BLaER1 treated with 17β-estradiol and CSF1 and Interleukin-3, amounts not matched to agents 10 nM and 100 nM (cell line): Measurements from ENCODE around the gene PTPN14.

Experiments used
- H3K27ac ChIP-seq, 11 experiments: shearing (Covaris generic); formaldehyde crosslinking; 2 replicates each; pipeline ENCODE4 v1.8.1; 2022
- H3K27me3 ChIP-seq, 11 experiments: shearing (Covaris generic); formaldehyde crosslinking; 2 replicates each; pipeline ENCODE4 v1.8.1; 2022
- H3K36me3 ChIP-seq, 11 experiments: shearing (Covaris generic); formaldehyde crosslinking; 2 replicates each; pipeline ENCODE4 v1.8.1; 2022
- H3K4me1 ChIP-seq, 10 experiments: shearing (Covaris generic); formaldehyde crosslinking; 2 replicates each; pipeline ENCODE4 v1.8.1; 2022
- H3K4me2 ChIP-seq, 11 experiments: shearing (Covaris generic); formaldehyde crosslinking; 2 replicates each; pipeline ENCODE4 v1.8.1; 2022
- H3K4me3 ChIP-seq, 10 experiments: shearing (Covaris generic); formaldehyde crosslinking; 2 replicates each; pipeline ENCODE4 v1.8.1; 2022
- H3K9ac ChIP-seq, 11 experiments: shearing (Covaris generic); formaldehyde crosslinking; 2 replicates each; pipeline ENCODE4 v1.8.1; 2022
- H3K9me3 ChIP-seq, 11 experiments: shearing (Covaris generic); formaldehyde crosslinking; replicated peaks in 1 of 11; 2 replicates each; pipeline ENCODE4 v1.8.1; 2022
- H4K20me1 ChIP-seq, 11 experiments: shearing (Covaris generic); formaldehyde crosslinking; 2 replicates each; pipeline ENCODE4 v1.8.1; 2022
- Cebpa-rat ChIP-seq, 11 experiments: shearing (Covaris generic); IDR thresholded peaks; 2 replicates each; pipeline ENCODE4 v1.8.1; 2022

The PTPN14 gene

DNA sequence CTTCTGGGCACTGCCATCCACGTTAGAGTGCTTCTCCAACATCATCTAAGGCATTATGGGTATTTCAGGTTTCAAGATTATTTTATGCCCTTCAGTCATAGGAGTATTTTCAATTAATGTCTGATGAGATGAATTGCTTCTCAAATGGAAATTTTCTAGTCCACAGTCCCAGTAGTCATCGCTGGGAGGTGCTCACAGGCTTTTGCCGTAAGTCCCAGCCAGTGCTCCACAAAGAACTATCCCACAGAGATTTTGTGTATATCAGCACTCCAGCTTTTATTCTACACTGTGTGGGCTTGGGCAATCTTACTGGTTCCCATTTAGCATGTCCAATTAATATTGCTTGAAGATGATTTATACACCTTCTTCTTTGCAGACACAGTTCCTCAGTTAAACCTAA, 209.5 kb downstream of the PTPN14 start:
- Histone ChIP-seq H3K27ac (no peak overlapping the region), H3K4me2 (no peak overlapping the region), H3K9ac (no peak overlapping the region), H3K9me3 (peaks cover 23 to 42% (median 33%) of the 10 kb centered on the region in 11 experiments), H4K20me1 (no peaks in the 10 kb centered on the region), H3K4me3 (no peak overlapping the region), H3K27me3 (no peaks in the 10 kb centered on the region), H3K4me1 (no peaks in the 10 kb centered on the region), H3K36me3 (peaks cover 13 to 42% (median 30%) of the 10 kb centered on the region in 11 experiments; a peak in 21 of 22 replicates)
- no peak for TF ChIP-seq Cebpa-rat (IDR thresholded peaks at IDR 0.05)

DNA sequence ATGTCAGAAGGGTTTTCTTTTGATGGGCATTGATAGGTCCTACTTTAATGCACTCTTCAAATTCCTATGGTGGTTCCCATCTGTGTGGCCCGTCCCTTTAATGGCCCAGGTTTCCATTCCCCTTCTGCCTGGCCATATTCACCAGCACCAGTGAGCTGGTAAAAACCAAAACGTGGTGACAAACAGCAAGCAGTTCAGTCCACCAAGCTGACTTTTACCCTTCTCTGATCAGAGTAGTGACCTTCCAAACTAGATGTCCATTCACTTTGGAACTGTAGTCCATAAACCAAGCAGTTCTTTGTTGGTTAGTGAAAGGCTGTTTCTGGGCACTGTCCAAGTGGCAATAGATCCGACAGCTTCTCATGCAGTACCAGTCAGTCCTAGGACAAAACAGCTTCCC, 209.9 kb downstream of the PTPN14 start:
- peaks cover 13 to 47% (median 30%) of the 10 kb centered on the region in 11 experiments; a peak in 21 of 22 replicates for H3K36me3 ChIP-seq
- H3K27ac ChIP-seq, result no peak overlapping the region
- H3K27me3 ChIP-seq, result no peaks in the 10 kb centered on the region
- TF ChIP-seq Cebpa-rat (IDR thresholded peaks at IDR 0.05), result no peak
- H4K20me1 ChIP-seq, result no peaks in the 10 kb centered on the region
- no peaks in the 10 kb centered on the region for H3K4me1 ChIP-seq
- no peak overlapping the region for H3K4me2 ChIP-seq
- no peak overlapping the region for H3K4me3 ChIP-seq
- H3K9me3 ChIP-seq, result peaks cover 23 to 38% (median 33%) of the 10 kb centered on the region in 11 experiments
- H3K9ac ChIP-seq, result no peak overlapping the region

DNA sequence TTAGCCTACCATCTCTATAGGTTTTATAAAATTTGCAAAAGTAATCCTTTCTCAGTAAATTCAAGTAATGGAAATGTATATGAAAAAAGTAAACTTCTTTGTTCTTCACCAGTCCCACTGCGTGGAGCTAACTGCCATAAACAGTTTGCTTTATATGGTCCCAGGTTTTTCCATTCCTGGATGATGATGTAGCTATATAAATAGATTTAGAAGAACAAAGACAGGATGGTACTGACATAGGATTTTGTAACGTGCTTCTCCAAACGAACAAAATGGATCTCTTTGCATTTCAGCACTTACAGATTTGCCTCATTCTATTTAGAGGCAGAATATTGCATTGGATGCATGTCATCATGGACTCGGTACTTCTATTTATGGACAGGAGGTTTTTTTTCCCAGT, 213.2 kb downstream of the PTPN14 start:
- Histone ChIP-seq H3K27me3 (no peaks in the 10 kb centered on the region), H3K4me3 (no peak overlapping the region), H3K4me2 (no peak overlapping the region), H3K27ac (no peak overlapping the region), H4K20me1 (no peaks in the 10 kb centered on the region), H3K9me3 (peaks cover 0 to 10% (median 6%) of the 10 kb centered on the region in 11 experiments; a peak in 16 of 22 replicates), H3K4me1 (0 out of 20 replicates have a peak, but pooled peaks cover 0 to 1% (median 0%) of the 10 kb centered on the region in 10 experiments), H3K36me3 (peaks cover 8 to 40% (median 19%) of the 10 kb centered on the region in 11 experiments; a peak in 18 of 22 replicates), H3K9ac (no peak overlapping the region)
- TF ChIP-seq Cebpa-rat (IDR thresholded peaks at IDR 0.05), result no peak

DNA sequence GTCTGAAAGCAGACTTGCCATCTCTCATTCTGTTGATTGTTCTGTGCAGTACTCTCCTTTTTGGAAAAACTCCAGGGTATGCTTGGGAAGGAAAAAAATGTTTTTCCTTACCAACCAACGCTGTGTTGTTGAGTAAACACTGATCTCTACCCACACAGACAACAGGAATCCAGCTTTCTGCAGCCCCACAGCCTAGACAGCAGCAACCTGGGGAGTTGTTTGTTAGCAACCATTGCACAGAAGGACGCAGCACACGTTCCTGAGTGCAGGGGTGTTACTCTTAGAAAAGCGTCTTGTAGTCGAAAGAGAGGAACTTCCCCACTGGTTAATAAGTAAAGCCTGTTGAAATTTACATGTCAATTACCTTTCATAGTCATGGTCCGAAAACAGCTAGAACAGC, 213.9 kb downstream of the PTPN14 start:
- Histone ChIP-seq H3K27ac (no peak overlapping the region), H3K4me2 (no peak overlapping the region), H3K4me3 (no peak overlapping the region)

DNA sequence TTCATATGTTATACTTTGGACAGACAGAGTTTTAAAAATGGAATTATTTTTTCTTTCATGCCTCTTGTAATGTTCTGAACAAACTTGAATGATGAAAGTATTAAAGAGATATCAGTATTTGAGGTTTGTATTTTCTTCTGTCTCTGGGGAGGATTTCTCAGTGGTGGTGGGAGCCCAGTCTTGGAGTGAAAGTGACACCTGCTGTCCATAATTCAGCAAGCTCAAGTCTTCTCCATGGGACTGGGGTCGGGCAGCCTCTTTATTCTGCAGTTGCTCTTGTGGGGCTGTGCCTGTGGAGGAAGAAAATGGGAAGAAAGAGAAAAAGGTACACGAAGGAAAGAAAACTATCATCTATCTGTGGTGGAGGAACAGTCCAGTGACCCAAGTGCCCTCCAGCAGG, 214.4 kb downstream of the PTPN14 start:
- Histone ChIP-seq H3K4me1 (0 out of 20 replicates have a peak, but pooled peaks cover 0 to 4% (median 0%) of the 10 kb centered on the region in 10 experiments), H4K20me1 (peaks cover 0 to 6% (median 0%) of the 10 kb centered on the region in 11 experiments; a peak in 2 of 22 replicates), H3K27ac (no peak overlapping the region), H3K4me3 (no peak overlapping the region), H3K27me3 (no peaks in the 10 kb centered on the region), H3K9ac (no peak overlapping the region), H3K36me3 (peaks cover 7 to 40% (median 16%) of the 10 kb centered on the region in 11 experiments; a peak in 17 of 22 replicates), H3K9me3 (no peaks in the 10 kb centered on the region), H3K4me2 (no peak overlapping the region)
- no peak for TF ChIP-seq Cebpa-rat (IDR thresholded peaks at IDR 0.05)

More for the DNA sequence above, 213.9 kb downstream of the PTPN14 start:
- Histone ChIP-seq H4K20me1 (peaks cover 0 to under 1% (median 0%) of the 10 kb centered on the region in 11 experiments; a peak in 1 of 22 replicates), H3K27me3 (no peaks in the 10 kb centered on the region), H3K4me1 (0 out of 20 replicates have a peak, but pooled peaks cover 0 to 4% (median 0%) of the 10 kb centered on the region in 10 experiments), H3K9me3 (peaks cover 0 to 3% (median 0%) of the 10 kb centered on the region in 11 experiments; a peak in 3 of 22 replicates), H3K9ac (no peak overlapping the region), H3K36me3 (peaks cover 7 to 40% (median 17%) of the 10 kb centered on the region in 11 experiments; a peak in 17 of 22 replicates)
- no peak for TF ChIP-seq Cebpa-rat (IDR thresholded peaks at IDR 0.05)

DNA sequence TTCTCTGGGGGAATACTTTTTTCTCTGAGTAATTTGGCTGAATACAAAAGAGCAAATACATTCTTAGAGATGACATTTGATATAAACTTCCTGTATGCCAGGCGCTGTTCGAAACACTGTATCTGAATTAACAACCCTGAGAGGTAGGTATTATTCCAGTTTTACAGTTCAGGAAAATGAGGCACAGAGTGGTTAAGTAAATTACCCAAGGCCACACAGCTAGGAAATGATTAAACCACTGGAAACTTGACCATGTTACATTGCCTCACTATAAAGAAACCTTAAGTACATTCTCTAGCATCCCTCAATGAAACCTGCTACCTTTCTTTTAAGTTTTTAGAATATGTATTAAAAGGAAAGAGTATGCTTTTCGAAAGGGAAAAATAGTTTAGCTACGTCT, 215.8 kb downstream of the PTPN14 start:
- Histone ChIP-seq H3K4me1 (0 out of 20 replicates have a peak, but pooled peaks cover 0 to 4% (median 0%) of the 10 kb centered on the region in 10 experiments), H3K4me3 (no peak overlapping the region), H3K27me3 (no peaks in the 10 kb centered on the region), H3K27ac (no peak overlapping the region), H3K9me3 (no peaks in the 10 kb centered on the region), H3K9ac (no peak overlapping the region), H4K20me1 (peaks cover 0 to 8% (median 0%) of the 10 kb centered on the region in 11 experiments; a peak in 2 of 22 replicates), H3K36me3 (peaks cover 8 to 51% (median 22%) of the 10 kb centered on the region in 11 experiments; a peak in 18 of 22 replicates), H3K4me2 (no peak overlapping the region)
- TF ChIP-seq Cebpa-rat (IDR thresholded peaks at IDR 0.05), result no peak

DNA sequence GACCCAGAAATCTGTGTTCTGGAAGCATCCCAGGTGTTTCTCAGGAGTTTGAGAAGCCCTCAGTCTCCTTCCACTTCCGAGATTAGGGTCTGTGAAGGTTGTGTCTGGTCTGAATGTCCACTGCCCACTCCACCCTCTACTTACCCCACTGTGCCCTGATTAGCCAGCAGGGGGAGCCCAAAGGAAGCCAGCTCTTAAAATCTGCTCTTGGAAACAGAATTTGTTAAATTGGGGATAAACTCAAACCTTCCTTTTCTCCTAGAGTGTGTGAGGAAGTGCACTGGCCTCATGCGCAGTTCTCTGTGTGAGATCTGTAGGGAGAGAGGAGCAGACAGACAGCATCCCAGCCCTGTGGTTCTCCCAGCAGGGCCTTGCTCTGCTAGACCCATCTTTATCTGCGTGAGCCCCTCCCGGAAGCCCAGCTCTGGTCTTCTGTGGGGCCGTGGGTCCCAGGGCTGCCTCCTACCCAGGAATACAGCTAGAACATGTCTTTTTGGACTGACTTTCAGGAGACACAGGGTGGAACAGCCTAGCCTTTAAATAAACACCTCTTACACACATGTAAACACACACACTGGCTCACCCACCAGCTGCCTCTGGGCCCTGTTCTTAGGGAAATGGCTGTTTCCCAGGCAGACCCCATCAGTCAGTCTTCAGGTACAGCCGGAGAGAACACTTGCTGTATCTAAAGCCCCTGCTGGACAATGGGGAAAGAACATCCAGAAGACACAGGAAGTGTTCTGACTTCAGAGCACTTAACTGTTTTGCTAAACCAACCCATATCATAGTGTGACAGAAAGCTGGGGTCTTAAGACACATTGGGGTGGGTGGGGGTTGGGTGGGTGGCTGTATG, 218.2 kb downstream of the PTPN14 start:
- H3K27ac ChIP-seq, result peak overlapping the region in 2 of 11 experiments; percentile 7 to 18; a peak in 1 of 22 replicates
- no peaks in the 10 kb centered on the region for H3K27me3 ChIP-seq
- H3K9me3 ChIP-seq, result no peaks in the 10 kb centered on the region
- TF ChIP-seq Cebpa-rat (IDR thresholded peaks at IDR 0.05), result no peak
- peaks cover 0 to 16% (median 0%) of the 10 kb centered on the region in 11 experiments; a peak in 2 of 22 replicates for H4K20me1 ChIP-seq
- H3K4me3 ChIP-seq, result no peak overlapping the region
- no peak overlapping the region for H3K4me2 ChIP-seq
- no peak overlapping the region for H3K9ac ChIP-seq
- H3K36me3 ChIP-seq, result peaks cover 11 to 55% (median 33%) of the 10 kb centered on the region in 11 experiments; a peak in 20 of 22 replicates
- H3K4me1 ChIP-seq, result peaks cover 0 to 4% (median 0%) of the 10 kb centered on the region in 10 experiments; a peak in 1 of 20 replicates

DNA sequence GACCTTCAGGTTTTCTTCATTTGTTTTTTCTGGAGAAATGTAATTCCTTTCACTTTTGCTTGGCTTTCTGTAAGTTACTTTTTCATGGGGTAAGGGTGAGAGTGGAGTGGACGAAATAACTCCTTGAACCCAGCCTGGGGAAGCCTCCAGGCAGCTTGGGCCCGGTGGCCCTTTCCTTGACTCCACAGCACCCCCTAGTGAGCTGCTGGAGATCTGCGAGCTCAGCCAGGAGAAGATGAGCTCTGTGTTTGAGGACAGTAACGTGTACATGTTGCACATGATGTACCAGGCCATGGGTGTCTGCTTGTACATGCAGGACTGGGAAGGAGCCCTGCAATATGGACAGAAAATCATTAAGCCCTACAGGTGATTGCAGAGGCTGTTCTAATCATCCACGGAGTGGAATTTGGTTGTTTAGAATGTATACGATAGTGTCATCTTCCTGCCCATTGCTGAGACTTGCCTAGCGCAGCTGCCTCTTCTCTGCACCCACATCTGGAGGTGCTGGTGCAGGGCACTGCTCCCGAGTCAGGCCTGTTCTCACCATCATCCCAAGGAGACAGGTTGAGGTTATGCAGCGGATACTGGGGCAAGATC, 219.5 kb downstream of the PTPN14 start:
- Histone ChIP-seq H3K36me3 (peaks cover 9 to 48% (median 31%) of the 10 kb centered on the region in 11 experiments; a peak in 20 of 22 replicates), H3K9me3 (no peaks in the 10 kb centered on the region), H3K4me2 (no peak overlapping the region), H3K4me3 (no peak overlapping the region), H3K9ac (no peak overlapping the region), H3K4me1 (peaks cover 8 to 15% (median 10%) of the 10 kb centered on the region in 10 experiments; a peak in 18 of 20 replicates), H4K20me1 (peaks cover 0 to 19% (median 0%) of the 10 kb centered on the region in 11 experiments; a peak in 2 of 22 replicates), H3K27me3 (no peaks in the 10 kb centered on the region), H3K27ac (no peak overlapping the region)
- no peak for TF ChIP-seq Cebpa-rat (IDR thresholded peaks at IDR 0.05)

DNA sequence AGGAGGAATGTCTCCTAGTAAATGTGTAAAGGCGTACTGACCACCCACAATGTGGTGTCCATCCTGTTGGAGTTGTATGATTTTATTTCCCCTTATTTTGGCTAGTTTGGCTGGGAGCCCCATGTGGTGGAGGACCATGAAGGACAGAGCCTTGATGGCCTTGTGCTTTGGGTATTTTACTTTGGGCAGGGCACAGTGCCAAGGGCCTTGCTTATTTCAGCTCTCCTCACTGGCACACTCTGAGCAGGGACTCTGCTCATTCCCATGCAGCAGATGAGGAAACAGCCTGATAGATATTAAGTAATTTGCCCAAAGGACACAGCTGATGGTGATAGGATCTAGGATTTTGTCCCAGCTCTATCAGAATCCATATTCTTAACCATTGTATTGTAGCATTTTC, 220.2 kb downstream of the PTPN14 start:
- Histone ChIP-seq H3K36me3 (peaks cover 9 to 54% (median 31%) of the 10 kb centered on the region in 11 experiments; a peak in 20 of 22 replicates), H3K4me2 (no peak overlapping the region), H3K9ac (no peak overlapping the region), H3K9me3 (no peaks in the 10 kb centered on the region), H4K20me1 (peaks cover 0 to 19% (median 0%) of the 10 kb centered on the region in 11 experiments; a peak in 2 of 22 replicates), H3K27me3 (no peaks in the 10 kb centered on the region), H3K4me3 (no peak overlapping the region), H3K27ac (no peak overlapping the region), H3K4me1 (peaks cover 13 to 22% (median 16%) of the 10 kb centered on the region in 10 experiments; a peak in 18 of 20 replicates)
- no peak for TF ChIP-seq Cebpa-rat (IDR thresholded peaks at IDR 0.05)
